B cell (primary cell): ENCODE data around the gene TIAM1. TPM values are rescaled to one million over a fixed set of nuclear protein-coding genes. Genes with fewer than 3 reads are reported as not detected.

Experiments
- ATAC-seq: fragments of 200-7000 bp; cut with Tn5 transposase; one replicate; pipeline ENCODE4 v1.10.0; 2021; ENCODE audit warnings: low read depth, mild to moderate bottlenecking, moderate number of reproducible peaks, moderate library complexity
- CTCF ChIA-PET: fragments of 350-600 bp; sonication (Branson Sonifier 250); formaldehyde crosslinking; loops from one replicate; lab custom pipeline; 2021; ENCODE audit warnings: antibody characterized with exemption, inconsistent platforms; lab: Charles Lee
- POLR2A ChIA-PET: fragments of 350-600 bp; sonication (Branson Sonifier 250); formaldehyde crosslinking; loops from one replicate; lab custom pipeline; 2021; ENCODE audit warnings: antibody characterized with exemption; lab: Charles Lee
- DNase-seq: peaks from one replicate; pipeline ENCODE4 v3.0.0; 2013
- H2AFZ ChIP-seq: 2 replicates; pipeline ENCODE4 v1.6.1; 2012; ENCODE audit warnings: mild to moderate bottlenecking, low read depth, low read length; ENCODE audit not compliant: insufficient read depth, poor library complexity, severe bottlenecking
- H3K27ac ChIP-seq, 2 donors: 1 replicate in 1 of 2; 2 replicates in 1 of 2; pipeline ENCODE4 v1.5.1; 2012 to 2013; ENCODE audit warnings: low read length in 2 of 2, mild to moderate bottlenecking in 2 of 2, moderate library complexity in 1 of 2
- H3K27me3 ChIP-seq, 4 experiments: fragments of 200-600 bp in 1 of 4; sonication (generic) in 1 of 4; replicated peaks in 1 of 4; 1 replicate in 2 of 4; 2 replicates in 2 of 4; pipeline versions ENCODE4 v1.6.1 to v1.7.0; 2013 to 2016; ENCODE audit warnings: low read length in 3 of 4, mild to moderate bottlenecking in 2 of 4, mixed read lengths in 1 of 4, moderate library complexity in 1 of 4; ENCODE audit not compliant: insufficient read depth in 4 of 4, control insufficient read depth in 3 of 4; ENCODE audit errors: control extremely low read depth in 1 of 4
- H3K36me3 ChIP-seq, 2 experiments: replicated peaks in 1 of 2; 1 replicate in 1 of 2; 2 replicates in 1 of 2; pipeline versions ENCODE4 v1.6.1 to v1.7.1; 2013; ENCODE audit warnings: low read length in 1 of 2; ENCODE audit not compliant: insufficient read depth in 2 of 2, control insufficient read depth in 1 of 2; ENCODE audit errors: control extremely low read depth in 1 of 2, extremely low read depth in 1 of 2
- H3K4me1 ChIP-seq, 2 donors: fragments of 200-600 bp in 1 of 2; sonication (generic) in 1 of 2; 1 replicate in 1 of 2; 2 replicates in 1 of 2; pipeline versions ENCODE4 v1.5.1 to v1.6.1; 2013 to 2017; ENCODE audit warnings: low read length in 2 of 2; ENCODE audit not compliant: control insufficient read depth in 2 of 2, insufficient read depth in 2 of 2
- H3K4me2 ChIP-seq: replicated peaks from 2 replicates; pipeline ENCODE3; 2012; ENCODE audit warnings: mild to moderate bottlenecking, low read depth, low read length; ENCODE audit not compliant: poor library complexity, severe bottlenecking
- H3K4me3 ChIP-seq, 5 experiments: fragments of 200-600 bp in 1 of 5; sonication (generic) in 1 of 5; 1 replicate in 3 of 5; 2 replicates in 2 of 5; pipeline versions ENCODE4 v1.5.1 to v1.7.0; 2011 to 2016; ENCODE audit warnings: low read length in 4 of 5, mild to moderate bottlenecking in 4 of 5, low read depth in 2 of 5, control low read depth in 1 of 5, moderate library complexity in 1 of 5; ENCODE audit not compliant: insufficient read depth in 1 of 5; ENCODE audit errors: control extremely low read depth in 1 of 5, extremely low read depth in 1 of 5
- H3K79me2 ChIP-seq: fragments of 200-600 bp; sonication (generic); one replicate; pipeline ENCODE4 v1.6.0; 2016; ENCODE audit warnings: low read length; ENCODE audit not compliant: control insufficient read depth, insufficient read depth
- H3K9ac ChIP-seq: fragments of 200-600 bp; sonication (generic); 2 replicates; pipeline ENCODE4 v1.6.1; 2017; ENCODE audit warnings: mild to moderate bottlenecking, low read length, moderate library complexity
- H3K9me3 ChIP-seq, 3 donors: one replicate each; pipeline versions ENCODE4 v1.6.1 to v1.7.1; 2013; ENCODE audit warnings: low read length in 2 of 3; ENCODE audit not compliant: control insufficient read depth in 2 of 3, insufficient read depth in 1 of 3; ENCODE audit errors: control extremely low read depth in 1 of 3
- H4K20me1 ChIP-seq: 2 replicates; pipeline ENCODE4 v1.6.0; 2012; ENCODE audit warnings: mild to moderate bottlenecking, low read length; ENCODE audit not compliant: insufficient read depth, control insufficient read depth, poor library complexity, severe bottlenecking
- H3K27ac Mint-ChIP-seq: one replicate; pipeline ENCODE4 v1.8.0; 2021; ENCODE audit warnings: mixed read lengths
- H3K27me3 Mint-ChIP-seq: one replicate; pipeline ENCODE4 v1.8.0; 2021; ENCODE audit warnings: mixed read lengths
- H3K4me1 Mint-ChIP-seq: one replicate; pipeline ENCODE4 v1.8.0; 2021; ENCODE audit warnings: mixed read lengths
- H3K4me3 Mint-ChIP-seq: one replicate; pipeline ENCODE4 v1.8.0; 2021; ENCODE audit warnings: mixed read lengths
- H3K9me3 Mint-ChIP-seq: one replicate; pipeline ENCODE4 v1.8.0; 2022; ENCODE audit warnings: mixed read lengths; ENCODE audit not compliant: insufficient read depth
- EZH2 ChIP-seq: IDR thresholded peaks from 2 replicates; pipeline ENCODE4 v1.6.1; 2012; ENCODE audit warnings: borderline replicate concordance, low read depth, mild to moderate bottlenecking, moderate library complexity, low read length; ENCODE audit not compliant: insufficient read depth, poor library complexity, severe bottlenecking
- WGBS: methylation state at CpG from one replicate; pipeline ENCODE4 v1.1.5; 2013; ENCODE audit warnings: missing lambda C conversion rate; ENCODE audit not compliant: insufficient coverage; 5-methylcytosine and 5-hydroxymethylcytosine counted together
- intact Hi-C: fragments of 100-400 bp; cut with micrococcal nuclease; formaldehyde crosslinking; loops from one replicate; pipeline ENCODE4 v1.10.0; 2022
- polyA plus RNA-seq: library from polyadenylated mRNA; depleted of rRNA; stranded (reverse); fragments of >200 nt; gene quantifications from 2 replicates; pipeline ENCODE4 v1.2.3, GENCODE V29; 2012
- total RNA-seq, 2 donors: library from RNA; stranded (reverse); fragments of 120-200 nt in 1 of 2; gene quantifications; 1 replicate in 1 of 2; 2 replicates in 1 of 2; pipeline versions ENCODE4 v1.2.3 to v1.2.4, GENCODE V29; 2013 to 2022
- TF ChIP-seq, protein P1 (sequence below): fragments of 200-600 bp; IDR thresholded peaks from one replicate; pipeline ENCODE4 v1.8.0; 2022; ENCODE audit warnings: antibody characterized with exemption, mild to moderate bottlenecking

Gene TIAM1
- total and polyA plus RNA-seq, 2 donors (not counting 1 experiment from before 2014, with no cell fraction given): 0.51 to 1.0 TPM

GRCh38 chr21:31386006-31386405, 41.9 kb upstream of the TIAM1 start:
- WGBS: 100% methylated on average over 4 of the region's 5 CpGs

GRCh38 chr21:31383770-31384169, 39.7 kb upstream of the TIAM1 start:
- H4K20me1 ChIP-seq: no peaks in the 10 kb centered on the region
- no peak for ATAC-seq
- no peak overlapping the region for H3K4me3 ChIP-seq
- TF ChIP-seq, protein P1, sequence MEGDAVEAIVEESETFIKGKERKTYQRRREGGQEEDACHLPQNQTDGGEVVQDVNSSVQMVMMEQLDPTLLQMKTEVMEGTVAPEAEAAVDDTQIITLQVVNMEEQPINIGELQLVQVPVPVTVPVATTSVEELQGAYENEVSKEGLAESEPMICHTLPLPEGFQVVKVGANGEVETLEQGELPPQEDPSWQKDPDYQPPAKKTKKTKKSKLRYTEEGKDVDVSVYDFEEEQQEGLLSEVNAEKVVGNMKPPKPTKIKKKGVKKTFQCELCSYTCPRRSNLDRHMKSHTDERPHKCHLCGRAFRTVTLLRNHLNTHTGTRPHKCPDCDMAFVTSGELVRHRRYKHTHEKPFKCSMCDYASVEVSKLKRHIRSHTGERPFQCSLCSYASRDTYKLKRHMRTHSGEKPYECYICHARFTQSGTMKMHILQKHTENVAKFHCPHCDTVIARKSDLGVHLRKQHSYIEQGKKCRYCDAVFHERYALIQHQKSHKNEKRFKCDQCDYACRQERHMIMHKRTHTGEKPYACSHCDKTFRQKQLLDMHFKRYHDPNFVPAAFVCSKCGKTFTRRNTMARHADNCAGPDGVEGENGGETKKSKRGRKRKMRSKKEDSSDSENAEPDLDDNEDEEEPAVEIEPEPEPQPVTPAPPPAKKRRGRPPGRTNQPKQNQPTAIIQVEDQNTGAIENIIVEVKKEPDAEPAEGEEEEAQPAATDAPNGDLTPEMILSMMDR: no peak
- no peak for TF ChIP-seq EZH2
- H3K4me1 ChIP-seq: no peaks in the 10 kb centered on the region
- H3K79me2 ChIP-seq: no peaks in the 10 kb centered on the region
- POLR2A ChIA-PET: no interaction called here
- DNase-seq: no peak
- Mint-ChIP-seq H3K9me3 (no peaks in the 10 kb centered on the region), H3K4me3 (no peak overlapping the region), H3K4me1 (no peaks in the 10 kb centered on the region), H3K27me3 (no peaks in the 10 kb centered on the region), H3K27ac (no peak overlapping the region)
- no peak overlapping the region for H2AFZ ChIP-seq
- no peaks in the 10 kb centered on the region for H3K36me3 ChIP-seq
- CTCF ChIA-PET: no interaction called here
- intact Hi-C loops: no loop called here
- WGBS: 90% methylated on average over 7 of the region's 8 CpGs
- H3K9me3 ChIP-seq: no peaks in the 10 kb centered on the region
- no peak overlapping the region for H3K9ac ChIP-seq
- no peaks in the 10 kb centered on the region for H3K27me3 ChIP-seq
- H3K27ac ChIP-seq: no peak overlapping the region
- H3K4me2 ChIP-seq: no peak overlapping the region

More at GRCh38 chr21:31386006-31386405, 41.9 kb upstream of the TIAM1 start:
- no peaks in the 10 kb centered on the region for H3K4me1 ChIP-seq
- ChIA-PET POLR2A (no interaction called here), CTCF (no interaction called here)
- no peak overlapping the region for H3K4me3 Mint-ChIP-seq
- H4K20me1 ChIP-seq: no peaks in the 10 kb centered on the region
- H3K9ac ChIP-seq: no peak overlapping the region
- ATAC-seq (no peak), DNase-seq (no peak)
- H3K4me1 Mint-ChIP-seq: no peaks in the 10 kb centered on the region
- no peaks in the 10 kb centered on the region for H3K36me3 ChIP-seq
- TF ChIP-seq, protein P1: no peak
- no peak for TF ChIP-seq EZH2
- no peak overlapping the region for H3K4me2 ChIP-seq
- intact Hi-C loops: no loop called here
- no peaks in the 10 kb centered on the region for H3K27me3 Mint-ChIP-seq
- H3K4me3 ChIP-seq: no peak overlapping the region
- no peaks in the 10 kb centered on the region for H3K9me3 ChIP-seq
- no peaks in the 10 kb centered on the region for H3K9me3 Mint-ChIP-seq
- no peak overlapping the region for H3K27ac ChIP-seq
- H3K27ac Mint-ChIP-seq: no peak overlapping the region
- no peaks in the 10 kb centered on the region for H3K27me3 ChIP-seq
- H2AFZ ChIP-seq: no peak overlapping the region
- no peaks in the 10 kb centered on the region for H3K79me2 ChIP-seq
